Astrocyte of the hippocampus (primary cell): ENCODE measurements around the gene PCDHGA2.

ENCODE experiments used
- DNase-seq: peaks from one replicate; pipeline ENCODE4 v3.0.0; 2011; ENCODE audit warnings: low read depth, low spot score

The PCDHGA2 gene

DNA sequence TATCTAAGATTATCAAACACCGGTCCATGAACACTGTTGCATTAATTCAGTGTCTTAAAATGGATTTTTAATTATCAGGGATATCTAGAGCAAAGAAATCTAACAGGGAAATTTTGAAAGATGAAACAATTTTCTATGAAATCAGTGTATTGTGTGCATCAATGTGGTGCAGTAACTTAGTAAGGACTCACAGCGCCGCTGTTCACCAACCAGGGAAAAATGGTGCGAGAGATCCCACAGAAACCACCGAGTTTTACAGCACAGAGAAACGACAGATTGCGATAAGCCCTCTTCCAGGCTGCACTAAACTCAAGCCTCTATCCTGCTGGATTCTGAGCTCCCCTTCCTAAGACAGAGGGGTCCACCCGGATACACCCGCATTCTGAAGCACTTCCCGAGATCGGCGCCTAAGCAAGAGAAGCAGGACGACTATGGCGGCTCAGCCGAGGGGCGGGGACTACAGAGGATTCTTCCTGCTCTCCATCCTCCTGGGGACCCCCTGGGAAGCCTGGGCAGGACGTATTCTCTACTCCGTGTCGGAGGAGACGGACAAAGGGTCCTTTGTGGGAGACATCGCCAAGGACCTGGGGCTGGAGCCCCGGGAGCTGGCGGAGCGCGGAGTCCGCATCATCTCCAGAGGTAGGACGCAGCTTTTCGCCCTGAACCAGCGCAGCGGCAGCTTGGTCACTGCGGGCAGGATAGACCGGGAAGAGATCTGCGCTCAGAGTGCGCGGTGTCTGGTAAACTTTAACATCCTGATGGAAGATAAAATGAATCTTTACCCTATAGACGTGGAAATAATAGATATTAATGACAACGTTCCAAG lies 44.1 kb downstream of the PCDHGA2 start, which contains the start of gene PCDHGA7:
Gene PCDHGA7 (plus strand): TSS at position 274 of the 826 bp plus-strand sequence. CDS start 158 bp downstream, at position 432.
- peak; percentile 51 for DNase-seq

DNA sequence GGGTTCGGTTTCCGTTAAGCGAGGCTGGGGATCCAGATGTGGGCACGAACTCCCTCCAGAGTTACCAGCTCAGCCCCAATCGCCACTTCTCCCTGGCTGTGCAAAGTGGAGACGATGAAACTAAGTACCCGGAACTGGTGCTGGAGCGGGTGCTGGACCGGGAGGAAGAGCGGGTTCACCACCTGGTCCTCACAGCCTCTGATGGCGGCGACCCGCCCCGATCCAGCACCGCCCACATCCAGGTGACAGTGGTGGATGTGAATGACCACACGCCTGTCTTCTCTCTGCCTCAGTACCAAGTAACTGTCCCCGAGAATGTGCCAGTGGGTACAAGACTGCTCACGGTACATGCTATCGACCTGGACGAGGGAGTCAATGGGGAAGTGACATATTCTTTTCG lies 44.8 kb downstream of the PCDHGA2 start:
- DNase-seq = no peak

- no peak for DNase-seq
Measured at GRCh38 chr5:141384471-141385267, 46.1 kb downstream of the PCDHGA2 start.

DNA sequence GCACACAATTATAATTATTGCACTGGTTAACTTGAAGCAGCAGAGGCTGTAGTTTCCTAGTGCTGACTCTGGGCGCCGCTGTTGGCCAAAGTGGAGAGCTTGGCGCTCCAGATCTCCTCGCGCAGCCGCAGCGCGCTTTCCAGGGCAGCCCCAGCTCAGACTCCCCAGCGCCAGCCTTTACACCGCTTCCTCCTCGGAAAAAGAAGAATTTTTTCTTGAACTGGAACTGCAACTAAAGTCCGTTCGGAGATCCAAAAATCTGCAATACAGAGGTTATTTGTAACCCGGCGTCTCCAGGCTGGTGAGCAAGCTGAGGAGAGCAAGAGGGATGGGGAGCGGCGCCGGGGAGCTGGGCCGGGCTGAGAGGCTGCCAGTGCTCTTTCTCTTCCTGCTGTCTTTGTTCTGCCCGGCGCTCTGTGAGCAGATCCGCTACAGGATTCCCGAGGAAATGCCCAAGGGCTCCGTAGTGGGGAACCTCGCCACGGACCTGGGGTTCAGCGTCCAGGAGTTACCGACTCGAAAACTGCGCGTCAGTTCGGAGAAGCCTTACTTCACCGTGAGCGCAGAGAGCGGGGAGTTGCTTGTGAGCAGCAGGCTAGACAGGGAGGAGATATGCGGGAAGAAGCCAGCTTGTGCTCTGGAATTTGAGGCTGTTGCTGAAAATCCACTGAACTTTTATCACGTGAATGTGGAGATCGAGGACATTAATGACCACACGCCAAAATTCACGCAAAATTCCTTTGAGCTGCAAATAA lies 49.2 kb downstream of the PCDHGA2 start, which contains the start of gene PCDHGB4:
Gene PCDHGB4 (plus strand): TSS at position 142 of the 755 bp plus-strand sequence. CDS start 187 bp downstream, at position 329.
- DNase-seq = peak; percentile 62

- no peak for DNase-seq
Measured at GRCh38 chr5:141388661-141389060, 50.1 kb downstream of the PCDHGA2 start.

DNA sequence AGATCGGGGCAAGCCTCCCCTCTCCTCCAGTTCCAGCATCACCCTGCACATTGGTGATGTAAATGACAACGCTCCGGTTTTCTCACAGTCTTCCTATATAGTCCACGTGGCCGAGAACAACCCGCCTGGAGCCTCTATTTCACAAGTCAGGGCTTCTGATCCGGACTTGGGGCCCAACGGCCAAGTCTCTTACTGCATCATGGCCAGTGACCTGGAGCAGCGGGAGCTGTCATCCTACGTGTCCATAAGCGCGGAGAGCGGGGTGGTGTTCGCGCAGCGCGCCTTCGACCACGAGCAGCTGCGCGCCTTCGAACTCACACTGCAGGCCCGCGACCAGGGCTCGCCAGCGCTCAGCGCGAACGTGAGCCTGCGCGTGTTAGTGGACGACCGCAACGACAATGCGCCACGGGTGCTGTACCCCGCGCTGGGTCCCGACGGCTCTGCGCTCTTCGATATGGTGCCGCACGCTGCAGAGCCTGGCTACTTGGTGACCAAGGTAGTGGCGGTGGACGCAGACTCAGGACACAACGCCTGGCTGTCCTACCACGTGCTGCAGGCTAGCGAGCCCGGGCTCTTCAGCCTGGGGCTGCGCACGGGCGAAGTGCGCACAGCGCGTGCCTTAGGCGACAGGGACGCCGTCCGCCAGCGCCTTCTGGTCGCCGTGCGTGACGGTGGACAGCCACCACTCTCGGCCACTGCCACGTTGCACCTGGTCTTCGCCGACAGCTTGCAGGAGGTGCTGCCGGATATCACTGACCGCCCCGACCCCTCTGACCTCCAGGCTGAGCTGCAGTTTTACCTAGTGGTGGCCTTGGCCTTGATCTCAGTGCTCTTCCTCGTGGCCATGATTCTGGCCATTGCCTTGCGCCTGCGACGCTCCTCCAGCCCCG lies 50.8 kb downstream of the PCDHGA2 start:
- DNase-seq = no peak

- DNase-seq = no peak
Measured at GRCh38 chr5:141392429-141393198, 54.1 kb downstream of the PCDHGA2 start, which contains the start of gene PCDHGA8. PCDHGA8 (plus strand) TSS chr5:141392633; CDS start chr5:141392814, 181 bp downstream.
